GM18909 (cell line): ENCODE results near the gene SULT1E1.

ENCODE experiments used
- ATAC-seq: cut with Tn5 transposase; IDR thresholded peaks from one replicate; pipeline ENCODE4 v1.9.1; 2021; ENCODE audit warnings: mild to moderate bottlenecking; ENCODE audit not compliant: unreplicated experiment, poor library complexity

SULT1E1 gene

DNA sequence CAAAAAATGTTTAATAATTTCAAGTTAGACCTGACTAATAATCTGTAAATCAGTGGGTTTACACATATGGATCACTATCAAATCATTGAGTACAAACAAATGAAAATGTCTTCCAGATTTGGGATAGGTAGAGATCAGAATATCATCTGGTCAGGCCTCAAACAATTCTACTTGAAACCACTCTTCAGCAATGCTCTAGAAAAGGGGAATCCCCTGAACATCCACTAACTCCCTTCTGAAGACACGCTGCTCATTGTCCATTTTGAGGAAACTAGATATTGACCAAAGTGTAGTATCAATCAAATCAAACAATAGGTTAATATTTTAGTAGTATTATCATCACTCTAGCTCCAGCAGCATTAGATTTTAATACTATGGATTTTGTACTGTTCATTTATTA is 46.3 kb downstream of the SULT1E1 start:
- no peak for ATAC-seq

DNA sequence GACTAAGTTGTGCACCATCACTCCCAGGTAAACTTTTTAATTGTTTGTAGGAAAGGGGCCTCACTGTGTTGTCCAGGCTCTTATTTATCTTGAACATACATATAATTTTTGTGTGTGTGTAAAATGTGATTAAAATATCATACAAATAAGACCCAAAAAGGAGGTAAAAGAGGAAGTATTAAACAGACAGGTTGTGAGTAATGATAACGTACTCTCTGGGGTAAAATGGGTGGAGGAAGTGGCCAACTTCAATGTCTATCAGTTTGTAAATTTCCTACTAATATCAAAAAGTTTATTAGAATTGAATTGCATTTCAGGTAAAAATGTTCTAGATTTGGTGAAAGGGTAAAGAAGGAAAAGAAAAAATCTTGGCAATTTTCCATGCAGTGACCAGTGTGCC is 48.8 kb downstream of the SULT1E1 start:
- ATAC-seq, result no peak

DNA sequence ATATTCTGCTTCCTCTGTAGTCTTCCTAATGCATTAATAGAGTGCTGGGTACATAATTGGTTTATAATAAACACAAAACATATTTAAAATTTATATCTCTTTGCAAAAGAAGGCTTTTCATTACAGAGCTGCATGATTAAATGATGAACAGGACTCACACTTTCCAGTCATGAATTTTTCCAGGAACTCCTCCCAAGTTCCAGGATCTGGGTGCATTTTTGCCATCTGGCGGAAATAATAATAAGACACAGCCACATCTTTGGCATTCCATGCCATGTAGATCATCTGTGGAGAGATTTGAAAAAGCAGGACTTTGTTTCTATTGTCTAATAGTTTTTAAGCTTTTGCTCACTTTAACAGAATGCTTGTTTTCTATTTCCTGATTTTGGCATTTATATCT is 59.3 kb downstream of the SULT1E1 start:
- ATAC-seq, result no peak

DNA sequence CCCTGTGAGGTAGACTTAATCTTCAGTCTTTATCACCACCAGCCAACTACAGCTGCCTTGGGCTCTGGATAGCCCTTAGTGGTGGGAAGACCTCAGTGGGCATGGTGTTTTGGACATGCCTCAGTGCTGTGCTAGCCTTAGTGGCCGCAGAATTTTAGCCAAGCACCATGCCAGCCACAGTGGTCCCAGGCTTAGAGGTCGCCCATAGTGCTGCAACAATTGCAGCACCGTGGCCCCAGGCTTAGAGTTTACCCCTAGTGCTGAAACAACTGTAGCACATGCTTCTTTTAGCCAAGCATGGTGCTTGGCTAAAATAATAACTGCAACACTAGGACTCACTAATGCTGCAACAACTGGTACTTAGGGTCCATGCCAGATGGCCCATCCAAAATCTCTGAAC is 60.6 kb downstream of the SULT1E1 start:
- no peak for ATAC-seq

DNA sequence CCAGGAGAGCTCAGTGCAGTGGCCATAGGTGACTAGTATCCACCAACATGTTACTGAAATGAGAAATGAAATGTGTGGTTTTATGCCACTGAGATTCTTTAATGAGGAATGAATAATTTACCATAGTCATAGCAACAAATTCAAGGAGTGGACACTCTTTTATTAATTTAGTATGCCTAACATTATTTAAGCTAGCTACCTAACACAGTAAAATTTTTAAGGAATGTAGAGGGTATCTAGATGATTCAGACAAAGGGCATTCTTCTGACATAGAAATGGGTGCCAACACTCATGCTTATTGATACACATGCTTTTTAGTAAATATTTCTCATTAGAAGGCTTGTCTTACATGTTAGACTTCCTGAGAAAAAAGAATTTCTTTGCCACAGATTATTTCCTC is 66.2 kb downstream of the SULT1E1 start:
- ATAC-seq, result no peak
